HL-60 (cell line): ENCODE results near the gene PXK.
A peak's percentile ranks its signal among the peaks of the same experiment; 100 is the strongest.

Source experiments
- DNase-seq, 2 experiments: peaks; one replicate each; pipeline ENCODE4 v3.0.0-alpha.2; 2010 to 2020; ENCODE audit warnings: low read depth in 1 of 2, low spot score in 1 of 2
- H3K27ac ChIP-seq: fragments of 250-450 bp; sonication (Bioruptor Pico); replicated peaks from 2 replicates; pipeline ENCODE4 v1.5.1; 2020; ENCODE audit warnings: mild to moderate bottlenecking, moderate library complexity
- H3K27me3 ChIP-seq: fragments of 250-450 bp; sonication (Bioruptor Pico); 2 replicates; pipeline ENCODE4 v1.5.1; 2021; ENCODE audit warnings: mild to moderate bottlenecking, moderate library complexity; ENCODE audit not compliant: insufficient read depth, poor library complexity, severe bottlenecking
- H3K4me3 ChIP-seq: replicated peaks from 2 replicates; pipeline ENCODE4 v1.5.1; 2011; ENCODE audit warnings: mild to moderate bottlenecking, control low read depth, low read length; ENCODE audit not compliant: insufficient read depth
- CTCF ChIP-seq: IDR thresholded peaks from one replicate; pipeline ENCODE4 v1.5.1; 2011; ENCODE audit warnings: low read length, control low read depth, inconsistent platforms; ENCODE audit not compliant: insufficient read depth
- GABPA ChIP-seq: IDR thresholded peaks from 2 replicates; pipeline ENCODE4 v1.6.1; 2012; ENCODE audit warnings: low read depth
- POLR2AphosphoS5 ChIP-seq: IDR thresholded peaks from 2 replicates; pipeline ENCODE4 v1.6.1; 2012; ENCODE audit warnings: low read depth
- REST ChIP-seq: IDR thresholded peaks from 2 replicates; pipeline ENCODE4 v1.6.1; 2012; ENCODE audit warnings: low read depth; ENCODE audit not compliant: insufficient replicate concordance
- SPI1 ChIP-seq: IDR thresholded peaks from 2 replicates; pipeline ENCODE4 v1.6.1; 2012; ENCODE audit warnings: low read depth, mild to moderate bottlenecking, borderline replicate concordance

Gene PXK

GRCh38 chr3:58462829-58463180, 130.1 kb downstream of the PXK start:
- TF ChIP-seq SPI1 (no peak), REST (no peak), GABPA (no peak), CTCF (no peak), POLR2AphosphoS5 (no peak)
- Histone ChIP-seq H3K27ac (no peak overlapping the region), H3K27me3 (no peaks in the 10 kb centered on the region), H3K4me3 (no peak overlapping the region)
- no peak for DNase-seq

GRCh38 chr3:58463181-58463941, 130.7 kb downstream of the PXK start:
- TF ChIP-seq CTCF (peak; percentile 86), POLR2AphosphoS5 (no peak), GABPA (no peak), REST (no peak)
- Histone ChIP-seq H3K27ac (no peak overlapping the region), H3K4me3 (no peak overlapping the region), H3K27me3 (no peaks in the 10 kb centered on the region)
- peak; percentile 69 to 74 for DNase-seq

- Histone ChIP-seq H3K27me3 (no peaks in the 10 kb centered on the region), H3K27ac (no peak overlapping the region), H3K4me3 (no peak overlapping the region)
- DNase-seq: no peak
- TF ChIP-seq CTCF (no peak), SPI1 (no peak), GABPA (no peak), REST (no peak), POLR2AphosphoS5 (no peak)
These were observed 131.2 kb downstream of the PXK start for GRCh38 chr3:58463942-58464271.
